Chondrocyte (in vitro differentiated cells): ENCODE results near the gene NTMT1. TPM values are rescaled to one million over a fixed set of nuclear protein-coding genes. Genes with fewer than 3 reads are reported as not detected.
"Not testable (repeated sequence)": the region's sequence is repeated elsewhere in the genome, so short reads cannot be mapped to it uniquely, and the experiment has no call there.

ENCODE experiments used
- DNase-seq: peaks from one replicate; pipeline ENCODE4 v3.0.0; 2021; ENCODE audit warnings: mixed read lengths, low spot score
- H3K27ac Mint-ChIP-seq: one replicate; pipeline ENCODE4 v1.8.0; 2021; ENCODE audit warnings: mild to moderate bottlenecking, moderate library complexity, mixed read lengths; ENCODE audit not compliant: unreplicated experiment
- H3K27me3 Mint-ChIP-seq: 2 replicates; pipeline ENCODE4 v1.8.0; 2021; ENCODE audit warnings: low read depth, mixed read lengths
- H3K36me3 Mint-ChIP-seq: 2 replicates; pipeline ENCODE4 v1.8.0; 2021; ENCODE audit warnings: low read depth, mixed read lengths
- H3K4me1 Mint-ChIP-seq: 2 replicates; pipeline ENCODE4 v1.8.0; 2021; ENCODE audit warnings: low read depth, mild to moderate bottlenecking, mixed read lengths
- H3K4me3 Mint-ChIP-seq: one replicate; pipeline ENCODE4 v1.8.0; 2021; ENCODE audit warnings: mild to moderate bottlenecking, moderate library complexity, mixed read lengths; ENCODE audit not compliant: unreplicated experiment
- H3K9me3 Mint-ChIP-seq: 2 replicates; pipeline ENCODE4 v1.8.0; 2021; ENCODE audit warnings: low read depth, mixed read lengths
- total RNA-seq: library from RNA; stranded (reverse); gene quantifications from 3 replicates; pipeline ENCODE4 v1.2.1, GENCODE V29; 2021
- TF ChIP-seq, protein P1 (sequence below): fragments of 200-600 bp; sonication (generic); IDR thresholded peaks from 2 replicates; pipeline ENCODE4 v1.5.0; 2021; ENCODE audit warnings: antibody characterized with exemption, mild to moderate bottlenecking, moderate library complexity

NTMT1 gene
- total RNA-seq, 1 donor from 2014 or later = 37.4 TPM

- Mint-ChIP-seq H3K27me3 (no peaks in the 10 kb centered on the region), H3K36me3 (no peaks in the 10 kb centered on the region), H3K9me3 (no peaks in the 10 kb centered on the region), H3K4me1 (peaks cover 8% of the 10 kb centered on the region), H3K4me3 (no peak overlapping the region), H3K27ac (no peak overlapping the region)
- no peak for DNase-seq
- TF ChIP-seq, protein P1, sequence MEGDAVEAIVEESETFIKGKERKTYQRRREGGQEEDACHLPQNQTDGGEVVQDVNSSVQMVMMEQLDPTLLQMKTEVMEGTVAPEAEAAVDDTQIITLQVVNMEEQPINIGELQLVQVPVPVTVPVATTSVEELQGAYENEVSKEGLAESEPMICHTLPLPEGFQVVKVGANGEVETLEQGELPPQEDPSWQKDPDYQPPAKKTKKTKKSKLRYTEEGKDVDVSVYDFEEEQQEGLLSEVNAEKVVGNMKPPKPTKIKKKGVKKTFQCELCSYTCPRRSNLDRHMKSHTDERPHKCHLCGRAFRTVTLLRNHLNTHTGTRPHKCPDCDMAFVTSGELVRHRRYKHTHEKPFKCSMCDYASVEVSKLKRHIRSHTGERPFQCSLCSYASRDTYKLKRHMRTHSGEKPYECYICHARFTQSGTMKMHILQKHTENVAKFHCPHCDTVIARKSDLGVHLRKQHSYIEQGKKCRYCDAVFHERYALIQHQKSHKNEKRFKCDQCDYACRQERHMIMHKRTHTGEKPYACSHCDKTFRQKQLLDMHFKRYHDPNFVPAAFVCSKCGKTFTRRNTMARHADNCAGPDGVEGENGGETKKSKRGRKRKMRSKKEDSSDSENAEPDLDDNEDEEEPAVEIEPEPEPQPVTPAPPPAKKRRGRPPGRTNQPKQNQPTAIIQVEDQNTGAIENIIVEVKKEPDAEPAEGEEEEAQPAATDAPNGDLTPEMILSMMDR = no peak
Measured at GRCh38 chr9:129586245-129586644, 39.7 kb upstream of the NTMT1 start.

GRCh38 chr9:129586685-129587084 lies 39.3 kb upstream of the NTMT1 start:
- peaks cover 8% of the 10 kb centered on the region for H3K4me1 Mint-ChIP-seq
- no peak overlapping the region for H3K27ac Mint-ChIP-seq
- TF ChIP-seq, protein P1 = no peak
- DNase-seq = no peak
- H3K36me3 Mint-ChIP-seq = no peaks in the 10 kb centered on the region
- H3K9me3 Mint-ChIP-seq = no peaks in the 10 kb centered on the region
- no peaks in the 10 kb centered on the region for H3K27me3 Mint-ChIP-seq
- no peak overlapping the region for H3K4me3 Mint-ChIP-seq

DNA sequence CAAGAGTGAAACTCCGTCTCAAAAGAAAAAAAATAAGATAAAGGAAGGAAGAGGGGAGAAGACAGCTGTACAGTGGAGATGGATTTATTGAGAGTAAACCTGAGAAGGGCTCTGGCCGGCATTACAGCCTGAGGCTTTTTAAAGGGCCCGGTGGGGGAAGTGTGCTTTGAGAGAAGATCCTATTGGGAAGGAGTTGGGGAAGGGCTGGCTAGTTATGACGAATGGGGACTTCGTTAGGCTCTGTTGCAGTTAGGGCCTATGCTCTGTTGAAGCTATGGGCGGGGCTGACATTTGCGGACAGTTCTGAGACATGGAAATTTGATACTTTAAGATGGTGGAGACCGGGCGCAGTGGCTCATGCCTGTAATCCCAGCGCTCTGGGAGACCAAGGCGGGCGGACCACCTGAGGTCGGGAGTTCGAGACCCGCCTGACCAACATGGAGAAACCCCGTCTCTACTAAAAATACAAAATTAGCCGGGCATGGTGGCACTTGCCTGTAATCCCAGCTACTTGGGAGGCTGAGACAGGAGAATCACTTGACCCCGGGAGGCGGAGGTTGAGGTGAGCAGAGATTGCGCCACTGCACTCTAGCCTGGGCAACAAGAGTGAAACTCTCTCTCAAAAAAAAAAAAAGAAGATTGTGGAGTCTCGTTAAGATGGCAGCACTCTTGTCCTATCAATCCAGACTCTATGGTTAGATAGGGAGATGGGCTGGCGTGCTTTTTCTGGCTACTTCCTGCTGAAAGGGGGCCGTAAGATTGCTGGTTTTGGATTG lies 38.3 kb upstream of the NTMT1 start:
- no peak for DNase-seq
- H3K36me3 Mint-ChIP-seq = no peaks in the 10 kb centered on the region
- TF ChIP-seq, protein P1 = no peak
- peaks cover 8% of the 10 kb centered on the region for H3K4me1 Mint-ChIP-seq
- H3K4me3 Mint-ChIP-seq = no peak overlapping the region
- no peaks in the 10 kb centered on the region for H3K9me3 Mint-ChIP-seq
- no peaks in the 10 kb centered on the region for H3K27me3 Mint-ChIP-seq
- H3K27ac Mint-ChIP-seq = no peak overlapping the region

DNA sequence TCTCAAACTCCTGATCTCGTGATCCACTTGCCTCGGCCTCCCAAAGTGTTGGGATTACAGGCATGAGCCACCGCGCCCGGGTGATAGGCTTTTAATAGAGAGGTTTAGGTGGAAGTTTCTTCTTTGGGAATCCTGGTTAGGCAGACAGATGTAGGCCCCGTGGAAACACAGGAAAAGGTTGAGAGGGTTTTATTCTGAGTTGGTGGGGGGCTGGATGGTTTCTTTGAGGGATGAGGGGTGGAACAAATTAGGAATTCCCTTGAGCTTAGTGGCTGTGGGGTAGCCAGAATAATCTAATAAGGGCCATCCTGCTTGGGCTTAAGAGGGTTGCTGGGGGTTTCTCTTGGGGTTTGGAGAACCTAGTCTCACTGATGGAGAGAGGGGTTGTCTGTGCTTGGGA lies 35.5 kb upstream of the NTMT1 start:
- TF ChIP-seq, protein P1 = no peak
- Mint-ChIP-seq H3K9me3 (no peaks in the 10 kb centered on the region), H3K36me3 (no peaks in the 10 kb centered on the region), H3K27ac (no peak overlapping the region), H3K4me3 (no peak overlapping the region), H3K27me3 (no peaks in the 10 kb centered on the region), H3K4me1 (peaks cover 6% of the 10 kb centered on the region)
- DNase-seq = no peak

GRCh38 chr9:129591916-129592315 lies 34.0 kb upstream of the NTMT1 start:
- no peaks in the 10 kb centered on the region for H3K36me3 Mint-ChIP-seq
- no peak for DNase-seq
- H3K4me3 Mint-ChIP-seq = no peak overlapping the region
- no peaks in the 10 kb centered on the region for H3K27me3 Mint-ChIP-seq
- TF ChIP-seq, protein P1 = no peak
- no peaks in the 10 kb centered on the region for H3K9me3 Mint-ChIP-seq
- no peak overlapping the region for H3K27ac Mint-ChIP-seq
- H3K4me1 Mint-ChIP-seq = peaks cover 15% of the 10 kb centered on the region

DNA sequence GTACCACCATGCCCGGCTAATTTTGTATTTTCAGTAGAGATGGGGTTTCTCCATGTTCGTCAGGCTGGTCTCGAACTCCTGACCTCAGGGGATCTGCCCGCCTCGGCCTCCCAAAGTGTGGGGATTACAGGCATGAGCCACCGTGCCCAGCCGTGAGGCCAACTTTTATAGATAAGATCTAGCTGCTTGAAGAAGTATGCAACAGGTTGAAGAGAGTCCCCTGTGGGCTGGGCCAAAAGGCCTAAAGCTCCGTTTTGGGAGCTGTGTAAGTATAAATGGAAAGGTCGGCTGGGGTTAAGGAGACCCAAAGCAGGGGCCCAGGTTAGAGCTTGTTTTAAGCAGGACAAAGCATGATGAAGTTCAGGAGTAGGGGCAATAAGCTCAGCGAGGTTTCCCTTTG lies 33.2 kb upstream of the NTMT1 start:
- DNase-seq, H3K27me3 Mint-ChIP-seq, H3K27ac Mint-ChIP-seq, H3K4me3 Mint-ChIP-seq, H3K36me3 Mint-ChIP-seq, H3K9me3 Mint-ChIP-seq: not testable (repeated sequence)
- H3K4me1 Mint-ChIP-seq = peaks cover 15% of the 10 kb centered on the region
